ENCODE results near the gene PPP1R7.

PPP1R7 gene

DNA sequence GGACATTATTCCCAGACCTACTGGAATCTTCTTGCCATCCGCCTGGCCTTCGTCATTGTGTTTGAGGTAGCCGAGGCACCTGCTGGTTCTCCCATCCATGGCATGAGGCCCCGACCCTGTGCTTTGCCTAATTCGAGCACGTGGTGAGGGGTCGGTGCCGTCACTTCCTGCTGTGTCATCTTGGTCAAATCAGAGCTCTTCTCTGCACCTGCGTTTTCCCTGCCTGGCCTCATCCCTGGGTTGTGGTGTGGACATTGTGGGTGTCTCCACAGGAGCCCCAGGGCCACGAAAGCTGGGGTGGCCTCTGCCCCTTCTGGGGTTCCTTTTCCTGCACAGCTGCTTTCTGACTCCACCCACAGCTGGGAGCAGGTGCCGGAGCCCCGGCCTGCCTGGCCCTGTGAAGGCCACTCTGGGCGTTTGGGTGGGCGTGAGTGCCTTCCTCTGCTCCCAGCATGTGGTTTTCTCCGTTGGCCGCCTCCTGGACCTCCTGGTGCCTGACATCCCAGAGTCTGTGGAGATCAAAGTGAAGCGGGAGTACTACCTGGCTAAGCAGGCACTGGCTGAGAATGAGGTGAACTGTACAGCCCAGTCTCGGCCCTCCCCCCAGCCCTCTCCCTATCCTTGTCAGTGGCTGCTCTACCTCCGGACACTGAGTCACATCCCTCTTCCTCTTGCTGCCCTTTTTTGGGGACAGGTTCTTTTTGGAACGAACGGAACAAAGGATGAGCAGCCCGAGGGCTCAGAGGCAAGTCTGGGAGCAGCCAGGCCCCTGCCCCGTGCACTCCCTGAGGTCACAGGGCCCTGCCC is 73.1 kb downstream of the PPP1R7 start:
- Histone ChIP-seq H3K27me3 (replicated peaks; ENCODE audit: control insufficient read depth, insufficient read depth, low read length) (no peaks in the 10 kb centered on the region), H3K4me3 (replicated peaks; ENCODE audit: low read depth, low read length) (no peak overlapping the region), H3K36me3 (ENCODE audit: control insufficient read depth, insufficient read depth, low read length) (peaks cover 23% of the 10 kb centered on the region)
- no peak for TF ChIP-seq CTCF (IDR thresholded peaks at IDR 0.05; ENCODE audit: insufficient read depth, low read length, poor library complexity, severe bottlenecking)
- DNase-seq (ENCODE audit: extremely low read depth, insufficient read length), result no peak

- Histone ChIP-seq H3K4me3 (replicated peaks; ENCODE audit: low read depth, low read length) (no peak overlapping the region), H3K36me3 (ENCODE audit: control insufficient read depth, insufficient read depth, low read length) (peaks cover 31% of the 10 kb centered on the region), H3K27me3 (replicated peaks; ENCODE audit: control insufficient read depth, insufficient read depth, low read length) (no peaks in the 10 kb centered on the region)
- no peak for TF ChIP-seq CTCF (IDR thresholded peaks at IDR 0.05; ENCODE audit: insufficient read depth, low read length, poor library complexity, severe bottlenecking)
- no peak for DNase-seq (ENCODE audit: extremely low read depth, insufficient read length)
Observed at GRCh38 chr2:241224018-241224850, 74.0 kb downstream of the PPP1R7 start.

GRCh38 chr2:241224851-241225438 is 74.7 kb downstream of the PPP1R7 start:
- DNase-seq (ENCODE audit: extremely low read depth, insufficient read length), result no peak
- Histone ChIP-seq H3K27me3 (replicated peaks; ENCODE audit: control insufficient read depth, insufficient read depth, low read length) (no peaks in the 10 kb centered on the region), H3K36me3 (ENCODE audit: control insufficient read depth, insufficient read depth, low read length) (peaks cover 37% of the 10 kb centered on the region), H3K4me3 (replicated peaks; ENCODE audit: low read depth, low read length) (no peak overlapping the region)
- TF ChIP-seq CTCF (IDR thresholded peaks at IDR 0.05; ENCODE audit: insufficient read depth, low read length, poor library complexity, severe bottlenecking), result no peak

GRCh38 chr2:241225545-241225944 is 75.3 kb downstream of the PPP1R7 start:
- no peaks in the 10 kb centered on the region for H3K27me3 ChIP-seq (replicated peaks; ENCODE audit: control insufficient read depth, insufficient read depth, low read length)
- H3K4me3 ChIP-seq (replicated peaks; ENCODE audit: low read depth, low read length), result no peak overlapping the region
- no peak for TF ChIP-seq CTCF (IDR thresholded peaks at IDR 0.05; ENCODE audit: insufficient read depth, low read length, poor library complexity, severe bottlenecking)
- H3K36me3 ChIP-seq (ENCODE audit: control insufficient read depth, insufficient read depth, low read length), result peaks cover 43% of the 10 kb centered on the region
- no peak for DNase-seq (ENCODE audit: extremely low read depth, insufficient read length)

GRCh38 chr2:241225983-241226382 is 75.7 kb downstream of the PPP1R7 start:
- Histone ChIP-seq H3K27me3 (replicated peaks; ENCODE audit: control insufficient read depth, insufficient read depth, low read length) (no peaks in the 10 kb centered on the region), H3K36me3 (ENCODE audit: control insufficient read depth, insufficient read depth, low read length) (peaks cover 44% of the 10 kb centered on the region), H3K4me3 (replicated peaks; ENCODE audit: low read depth, low read length) (no peak overlapping the region)
- no peak for TF ChIP-seq CTCF (IDR thresholded peaks at IDR 0.05; ENCODE audit: insufficient read depth, low read length, poor library complexity, severe bottlenecking)
- DNase-seq (ENCODE audit: extremely low read depth, insufficient read length), result no peak
